Measurements from ENCODE around the gene GDF7.

Gene GDF7

GRCh38 chr2:20674309-20674965 is 7.5 kb downstream of the GDF7 start:
- no peak for DNase-seq (ENCODE audit: low spot score)

- no peak for DNase-seq (ENCODE audit: low spot score)
Measured at GRCh38 chr2:20674974-20675679, 8.2 kb downstream of the GDF7 start.

- DNase-seq (ENCODE audit: low spot score) = no peak
Measured at GRCh38 chr2:20675701-20676352, 8.9 kb downstream of the GDF7 start.

- DNase-seq (ENCODE audit: low spot score) = no peak
Measured at GRCh38 chr2:20676353-20677215, 9.6 kb downstream of the GDF7 start.

GRCh38 chr2:20677301-20678085 is 10.5 kb downstream of the GDF7 start:
- DNase-seq (ENCODE audit: low spot score) = no peak

GRCh38 chr2:20678086-20678395 is 11.1 kb downstream of the GDF7 start:
- DNase-seq (ENCODE audit: low spot score) = no peak

- DNase-seq (ENCODE audit: low spot score) = no peak
Measured at GRCh38 chr2:20678780-20679179, 11.8 kb downstream of the GDF7 start.

GRCh38 chr2:20680744-20681375 is 13.9 kb downstream of the GDF7 start:
- DNase-seq (ENCODE audit: low spot score) = no peak

GRCh38 chr2:20682167-20682920 is 15.4 kb downstream of the GDF7 start:
- no peak for DNase-seq (ENCODE audit: low spot score)

GRCh38 chr2:20684581-20685063 is 17.7 kb downstream of the GDF7 start:
- no peak for DNase-seq (ENCODE audit: low spot score)

GRCh38 chr2:20687260-20687832 is 20.4 kb downstream of the GDF7 start:
- no peak for DNase-seq (ENCODE audit: low spot score)

GRCh38 chr2:20689428-20690264 is 22.7 kb downstream of the GDF7 start:
- DNase-seq (ENCODE audit: low spot score) = no peak

GRCh38 chr2:20691076-20691734 is 24.3 kb downstream of the GDF7 start:
- DNase-seq (ENCODE audit: low spot score) = no peak

GRCh38 chr2:20692081-20692480 is 25.1 kb downstream of the GDF7 start:
- DNase-seq (ENCODE audit: low spot score) = no peak

- no peak for DNase-seq (ENCODE audit: low spot score)
Measured at GRCh38 chr2:20693317-20693716, 26.4 kb downstream of the GDF7 start.

- DNase-seq (ENCODE audit: low spot score) = no peak
Measured at GRCh38 chr2:20696366-20696765, 29.4 kb downstream of the GDF7 start.

GRCh38 chr2:20697322-20697934 is 30.5 kb downstream of the GDF7 start:
- DNase-seq (ENCODE audit: low spot score) = no peak
